ENCODE results near the gene TBK1. TPM values are rescaled to one million over a fixed set of nuclear protein-coding genes. Genes with fewer than 3 reads are reported as not detected.

TBK1 gene
- total RNA-seq, 4 donors from 2014 or later: 27.7 to 60.5 (median 38.6) TPM

DNA sequence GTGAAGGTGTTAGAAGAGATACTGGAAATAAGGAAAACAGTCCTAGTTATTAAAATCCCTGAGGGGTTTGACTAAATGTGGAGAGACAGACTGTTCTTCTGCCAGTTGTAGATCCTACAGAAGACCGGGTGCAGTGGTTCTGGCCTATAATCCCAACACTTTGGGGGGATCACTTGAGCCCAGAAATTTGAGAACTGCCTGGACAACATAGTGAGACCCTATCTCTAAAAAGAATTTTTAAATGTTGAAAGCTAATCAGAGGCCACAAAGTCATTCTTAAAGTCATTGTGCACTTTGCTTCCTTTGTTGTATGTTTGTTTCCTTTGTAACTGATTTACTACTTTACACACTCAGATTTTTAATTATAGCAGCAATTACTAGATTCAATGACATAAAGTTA lies 97.2 kb downstream of the TBK1 start:
- no peak for TF ChIP-seq CTCF (IDR thresholded peaks at IDR 0.05; ENCODE audit: low read depth)

DNA sequence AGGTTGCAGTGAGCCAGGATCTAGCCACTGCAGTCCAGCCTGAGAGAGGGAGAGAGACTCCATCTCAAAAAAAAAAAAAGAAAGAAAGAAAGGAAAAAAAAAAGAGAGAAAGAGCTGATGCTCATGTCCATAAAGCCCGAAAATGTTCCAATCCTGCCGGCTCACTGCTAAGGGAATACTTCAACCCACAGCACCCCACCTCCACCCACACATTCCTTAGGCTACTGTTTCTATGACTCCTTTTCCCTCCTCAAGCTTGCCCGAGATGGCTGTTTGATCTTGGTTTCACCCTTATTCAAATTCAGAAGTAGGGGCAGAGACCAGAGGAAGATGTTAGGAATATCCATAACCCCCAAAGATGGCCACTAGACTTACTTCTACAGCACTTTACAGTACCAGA lies 98.8 kb downstream of the TBK1 start:
- TF ChIP-seq CTCF (IDR thresholded peaks at IDR 0.05; ENCODE audit: low read depth): no peak

DNA sequence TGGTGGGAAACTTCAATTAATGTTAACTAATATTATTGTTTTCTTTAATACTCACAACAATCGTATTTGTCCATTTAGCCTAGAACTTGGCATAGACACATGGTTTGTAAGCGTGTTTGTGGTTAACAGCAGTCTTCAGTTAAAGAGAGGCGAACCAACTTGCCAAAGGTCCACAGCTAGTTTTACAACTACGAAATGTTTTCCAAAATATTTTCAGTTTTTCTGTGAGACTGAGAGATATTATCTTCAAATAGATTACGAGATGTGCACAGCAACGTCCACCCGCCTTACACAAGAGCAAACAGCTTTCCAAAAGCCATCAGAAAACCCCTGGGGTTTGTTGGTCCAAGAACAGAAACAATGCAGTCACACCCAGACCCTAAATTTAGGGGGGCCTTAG lies 99.8 kb downstream of the TBK1 start:
- TF ChIP-seq CTCF (IDR thresholded peaks at IDR 0.05; ENCODE audit: low read depth): no peak

Other genes with a start within 250 kb of the TBK1 start
- 10 to 100 TPM in 2 of 4 donors, 1 to 10 TPM in 2; 8.3 to 12.1 (median 9.5) TPM for gene KICS2, start 229.8 kb upstream of the TBK1 start, total RNA-seq
- not detected for gene C12orf56, start 61.4 kb upstream of the TBK1 start, total RNA-seq
- gene XPOT, start 47.7 kb upstream of the TBK1 start, total RNA-seq: 100 to 1,000 TPM in 1 of 4 donors, 10 to 100 TPM in 3; 53.7 to 116 (median 69.7) TPM
- gene RASSF3, start 158.4 kb downstream of the TBK1 start, total RNA-seq: 10 to 100 TPM; 19.4 to 46.2 (median 30.1) TPM